DOHH2 (cell line): ENCODE data around the gene PIAS3.

Source experiments
- H3F3A ChIP-seq: fragments of 200-600 bp; sonication (generic), shearing (Covaris generic); 2 replicates; pipeline ENCODE4 v1.6.0; 2016; ENCODE audit warnings: antibody characterized with exemption, mild to moderate bottlenecking; ENCODE audit not compliant: control insufficient read depth, insufficient read depth
- H3K27ac ChIP-seq: fragments of 200-600 bp; sonication (generic); 2 replicates; pipeline ENCODE4 v1.5.1; 2014; ENCODE audit warnings: low read depth, mild to moderate bottlenecking, low read length, moderate library complexity
- H3K27me3 ChIP-seq: fragments of 200-600 bp; sonication (generic); 2 replicates; pipeline ENCODE4 v1.6.1; 2014; ENCODE audit warnings: mild to moderate bottlenecking, low read length, mixed read lengths; ENCODE audit not compliant: control insufficient read depth
- H3K36me3 ChIP-seq: fragments of 200-600 bp; sonication (generic); 2 replicates; pipeline ENCODE4 v1.6.1; 2014; ENCODE audit warnings: mild to moderate bottlenecking, low read length, moderate library complexity, mixed read lengths; ENCODE audit not compliant: control insufficient read depth
- H3K4me1 ChIP-seq: fragments of 200-600 bp; sonication (generic); 2 replicates; pipeline ENCODE4 v1.6.1; 2014; ENCODE audit warnings: mild to moderate bottlenecking, low read length, mixed read lengths; ENCODE audit not compliant: control insufficient read depth
- H3K4me2 ChIP-seq: fragments of 200-600 bp; sonication (generic); 2 replicates; pipeline ENCODE4 v1.6.0; 2014; ENCODE audit warnings: mild to moderate bottlenecking, low read length, moderate library complexity
- H3K4me3 ChIP-seq: fragments of 200-600 bp; sonication (generic); 2 replicates; pipeline ENCODE4 v1.5.1; 2014; ENCODE audit warnings: mild to moderate bottlenecking, low read length, mixed read lengths
- H3K79me2 ChIP-seq: fragments of 200-600 bp; sonication (generic); 2 replicates; pipeline ENCODE4 v1.6.1; 2014; ENCODE audit warnings: mild to moderate bottlenecking, low read length, mixed read lengths; ENCODE audit not compliant: control insufficient read depth
- H3K9me2 ChIP-seq: fragments of 200-600 bp; sonication (generic); replicated peaks from 2 replicates; pipeline ENCODE4 v1.6.1; 2014; ENCODE audit warnings: mild to moderate bottlenecking, low read length, mixed read lengths; ENCODE audit not compliant: control insufficient read depth
- H3K9me3 ChIP-seq: fragments of 200-600 bp; sonication (generic); 2 replicates; pipeline ENCODE4 v1.6.1; 2014; ENCODE audit warnings: antibody characterized with exemption, low read length, mixed read lengths; ENCODE audit not compliant: control insufficient read depth, insufficient read depth
- H4K20me1 ChIP-seq: fragments of 200-600 bp; sonication (generic); 2 replicates; pipeline ENCODE4 v1.6.0; 2014; ENCODE audit warnings: low read depth, mild to moderate bottlenecking, antibody characterized with exemption, low read length, moderate library complexity; ENCODE audit not compliant: control insufficient read depth, insufficient read depth
- EZH2phosphoT487 ChIP-seq: fragments of 200-600 bp; sonication (generic); IDR thresholded peaks from 2 replicates; pipeline ENCODE4 v1.6.1; 2017; ENCODE audit warnings: borderline replicate concordance, mild to moderate bottlenecking, antibody characterized with exemption, low read length, moderate library complexity, mixed read lengths
- TF ChIP-seq, protein P1 (sequence below): fragments of 200-600 bp; sonication (generic); IDR thresholded peaks from one replicate; pipeline ENCODE4 v1.5.1; 2014; ENCODE audit warnings: antibody characterized with exemption, mild to moderate bottlenecking, low read depth, low read length; ENCODE audit not compliant: poor library complexity, severe bottlenecking

PIAS3 gene

DNA sequence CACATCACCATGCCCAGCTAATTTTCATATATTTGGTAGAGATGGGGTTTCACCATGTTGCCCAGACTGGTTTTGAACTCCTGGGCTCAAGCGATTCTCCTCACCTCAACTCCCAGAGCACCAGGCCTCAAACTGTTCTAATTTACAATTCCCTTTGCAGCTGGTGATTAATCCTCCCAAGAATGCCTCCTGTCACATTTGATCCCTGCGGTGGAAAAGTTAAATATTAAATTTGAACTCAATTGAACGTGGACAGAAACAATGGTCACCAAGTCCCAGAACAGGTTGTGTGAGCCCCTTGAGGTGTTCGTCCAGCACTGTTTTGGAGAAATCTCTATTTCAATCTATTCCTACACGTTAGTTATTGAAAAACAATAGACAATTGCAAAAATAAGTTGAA is 28.8 kb upstream of the PIAS3 start:
- no peaks in the 10 kb centered on the region for H4K20me1 ChIP-seq
- TF ChIP-seq EZH2phosphoT487, result no peak
- TF ChIP-seq, protein P1, sequence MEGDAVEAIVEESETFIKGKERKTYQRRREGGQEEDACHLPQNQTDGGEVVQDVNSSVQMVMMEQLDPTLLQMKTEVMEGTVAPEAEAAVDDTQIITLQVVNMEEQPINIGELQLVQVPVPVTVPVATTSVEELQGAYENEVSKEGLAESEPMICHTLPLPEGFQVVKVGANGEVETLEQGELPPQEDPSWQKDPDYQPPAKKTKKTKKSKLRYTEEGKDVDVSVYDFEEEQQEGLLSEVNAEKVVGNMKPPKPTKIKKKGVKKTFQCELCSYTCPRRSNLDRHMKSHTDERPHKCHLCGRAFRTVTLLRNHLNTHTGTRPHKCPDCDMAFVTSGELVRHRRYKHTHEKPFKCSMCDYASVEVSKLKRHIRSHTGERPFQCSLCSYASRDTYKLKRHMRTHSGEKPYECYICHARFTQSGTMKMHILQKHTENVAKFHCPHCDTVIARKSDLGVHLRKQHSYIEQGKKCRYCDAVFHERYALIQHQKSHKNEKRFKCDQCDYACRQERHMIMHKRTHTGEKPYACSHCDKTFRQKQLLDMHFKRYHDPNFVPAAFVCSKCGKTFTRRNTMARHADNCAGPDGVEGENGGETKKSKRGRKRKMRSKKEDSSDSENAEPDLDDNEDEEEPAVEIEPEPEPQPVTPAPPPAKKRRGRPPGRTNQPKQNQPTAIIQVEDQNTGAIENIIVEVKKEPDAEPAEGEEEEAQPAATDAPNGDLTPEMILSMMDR, result no peak
- H3K4me3 ChIP-seq, result no peak overlapping the region
- no peaks in the 10 kb centered on the region for H3K79me2 ChIP-seq
- no peak overlapping the region for H3K4me2 ChIP-seq
- H3F3A ChIP-seq, result no peaks in the 10 kb centered on the region
- H3K9me3 ChIP-seq, result no peaks in the 10 kb centered on the region
- peaks cover 6% of the 10 kb centered on the region; the same call in 1 of the 2 replicates for H3K4me1 ChIP-seq
- H3K27me3 ChIP-seq, result peaks cover 25% of the 10 kb centered on the region
- H3K27ac ChIP-seq, result no peak overlapping the region
- H3K36me3 ChIP-seq, result no peaks in the 10 kb centered on the region
- H3K9me2 ChIP-seq, result no peaks in the 10 kb centered on the region

DNA sequence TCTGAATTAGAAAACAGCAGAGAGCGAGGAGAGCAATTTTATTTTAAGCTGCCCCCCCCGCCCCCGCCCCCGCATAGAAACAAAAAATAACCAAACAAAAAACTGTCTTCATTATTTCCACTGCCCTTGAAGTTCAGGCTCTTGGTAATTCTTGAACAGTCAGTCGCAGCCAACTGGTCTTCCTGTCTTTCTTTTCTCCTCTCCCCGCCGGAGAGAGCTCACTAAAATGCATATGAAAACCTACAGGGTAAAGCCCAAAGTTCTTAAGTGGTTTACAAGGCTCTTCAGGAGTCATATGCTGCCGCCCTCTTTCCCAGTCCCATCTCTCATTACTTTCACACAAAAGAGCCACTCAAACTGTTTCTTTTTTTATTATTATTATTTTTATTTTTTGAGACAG is 27.9 kb upstream of the PIAS3 start:
- H3K9me3 ChIP-seq, result no peaks in the 10 kb centered on the region
- no peaks in the 10 kb centered on the region for H3K36me3 ChIP-seq
- TF ChIP-seq, protein P1, result no peak
- TF ChIP-seq EZH2phosphoT487, result no peak
- H3K27ac ChIP-seq, result no peak overlapping the region
- no peak overlapping the region for H3K4me2 ChIP-seq
- peaks cover 25% of the 10 kb centered on the region for H3K27me3 ChIP-seq
- H3K79me2 ChIP-seq, result no peaks in the 10 kb centered on the region
- no peak overlapping the region for H3K4me3 ChIP-seq
- peaks cover 6% of the 10 kb centered on the region; the same call in 1 of the 2 replicates for H3K4me1 ChIP-seq
- no peaks in the 10 kb centered on the region for H3F3A ChIP-seq
- H4K20me1 ChIP-seq, result no peaks in the 10 kb centered on the region
- no peaks in the 10 kb centered on the region for H3K9me2 ChIP-seq

GRCh38 chr1:145886390-145886789 is 27.5 kb upstream of the PIAS3 start:
- no peaks in the 10 kb centered on the region for H3K9me3 ChIP-seq
- no peaks in the 10 kb centered on the region for H3F3A ChIP-seq
- H3K4me2 ChIP-seq, result peak overlapping the region; percentile 62
- H3K4me1 ChIP-seq, result peaks cover 6% of the 10 kb centered on the region; the same call in 1 of the 2 replicates
- no peak overlapping the region for H3K27ac ChIP-seq
- H3K27me3 ChIP-seq, result peaks cover 27% of the 10 kb centered on the region
- no peaks in the 10 kb centered on the region for H3K36me3 ChIP-seq
- no peaks in the 10 kb centered on the region for H4K20me1 ChIP-seq
- peak overlapping the region; percentile 77 for H3K4me3 ChIP-seq
- TF ChIP-seq, protein P1, result no peak
- TF ChIP-seq EZH2phosphoT487, result no peak
- H3K9me2 ChIP-seq, result no peaks in the 10 kb centered on the region
- no peaks in the 10 kb centered on the region for H3K79me2 ChIP-seq
